GM12864 (cell line): ENCODE data around the gene LY6G6F.

Source experiments
- DNase-seq: peaks from one replicate; pipeline ENCODE4 v3.0.0-alpha.2; 2011; ENCODE audit warnings: low read depth
- H3K4me3 ChIP-seq: 2 replicates; pipeline ENCODE4 v1.5.1; 2011; ENCODE audit warnings: mild to moderate bottlenecking, low read depth, low read length, control low read depth
- TF ChIP-seq, protein P1 (sequence below): IDR thresholded peaks from 2 replicates; pipeline ENCODE4 v1.5.1; 2011; ENCODE audit warnings: low read depth, mild to moderate bottlenecking, moderate library complexity, low read length, control low read depth, inconsistent platforms; ENCODE audit errors: missing control alignments

The LY6G6F gene

DNA sequence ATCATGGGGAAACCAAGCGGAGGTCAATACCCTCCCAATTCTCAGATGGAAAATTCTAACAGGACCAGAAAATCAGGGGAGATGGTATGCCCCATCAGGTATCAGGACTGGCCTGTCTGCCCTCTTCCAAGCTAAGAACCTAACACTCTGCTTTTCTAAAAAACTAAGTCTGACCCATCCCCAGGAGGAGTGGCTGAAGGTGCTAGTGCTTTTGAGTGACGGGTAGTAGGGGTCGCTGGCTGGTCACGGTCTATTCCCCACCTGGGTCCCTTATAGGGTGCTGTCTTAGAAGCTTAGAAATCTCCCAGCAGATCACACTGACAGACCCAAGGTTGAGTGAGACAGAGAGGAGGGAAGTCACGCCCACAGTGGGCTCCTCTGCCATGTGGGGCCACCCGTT lies 13.1 kb upstream of the LY6G6F start:
- no peak for DNase-seq
- TF ChIP-seq, protein P1, sequence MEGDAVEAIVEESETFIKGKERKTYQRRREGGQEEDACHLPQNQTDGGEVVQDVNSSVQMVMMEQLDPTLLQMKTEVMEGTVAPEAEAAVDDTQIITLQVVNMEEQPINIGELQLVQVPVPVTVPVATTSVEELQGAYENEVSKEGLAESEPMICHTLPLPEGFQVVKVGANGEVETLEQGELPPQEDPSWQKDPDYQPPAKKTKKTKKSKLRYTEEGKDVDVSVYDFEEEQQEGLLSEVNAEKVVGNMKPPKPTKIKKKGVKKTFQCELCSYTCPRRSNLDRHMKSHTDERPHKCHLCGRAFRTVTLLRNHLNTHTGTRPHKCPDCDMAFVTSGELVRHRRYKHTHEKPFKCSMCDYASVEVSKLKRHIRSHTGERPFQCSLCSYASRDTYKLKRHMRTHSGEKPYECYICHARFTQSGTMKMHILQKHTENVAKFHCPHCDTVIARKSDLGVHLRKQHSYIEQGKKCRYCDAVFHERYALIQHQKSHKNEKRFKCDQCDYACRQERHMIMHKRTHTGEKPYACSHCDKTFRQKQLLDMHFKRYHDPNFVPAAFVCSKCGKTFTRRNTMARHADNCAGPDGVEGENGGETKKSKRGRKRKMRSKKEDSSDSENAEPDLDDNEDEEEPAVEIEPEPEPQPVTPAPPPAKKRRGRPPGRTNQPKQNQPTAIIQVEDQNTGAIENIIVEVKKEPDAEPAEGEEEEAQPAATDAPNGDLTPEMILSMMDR = no peak
- no peak overlapping the region for H3K4me3 ChIP-seq

- DNase-seq = no peak
- no peak overlapping the region for H3K4me3 ChIP-seq
- TF ChIP-seq, protein P1 = no peak
These were observed 9.1 kb upstream of the LY6G6F start for GRCh38 chr6:31697555-31697954.

- no peak overlapping the region for H3K4me3 ChIP-seq
- DNase-seq = no peak
- TF ChIP-seq, protein P1 = no peak
These were observed 5.8 kb upstream of the LY6G6F start for GRCh38 chr6:31700740-31701401.

GRCh38 chr6:31701666-31702404 lies 4.8 kb upstream of the LY6G6F start:
- TF ChIP-seq, protein P1 = no peak
- no peak for DNase-seq
- H3K4me3 ChIP-seq = peak overlapping the region; percentile 90

GRCh38 chr6:31702405-31702818 lies 4.3 kb upstream of the LY6G6F start:
- no peak for DNase-seq
- TF ChIP-seq, protein P1 = no peak
- peak overlapping the region; percentile 90 for H3K4me3 ChIP-seq

DNA sequence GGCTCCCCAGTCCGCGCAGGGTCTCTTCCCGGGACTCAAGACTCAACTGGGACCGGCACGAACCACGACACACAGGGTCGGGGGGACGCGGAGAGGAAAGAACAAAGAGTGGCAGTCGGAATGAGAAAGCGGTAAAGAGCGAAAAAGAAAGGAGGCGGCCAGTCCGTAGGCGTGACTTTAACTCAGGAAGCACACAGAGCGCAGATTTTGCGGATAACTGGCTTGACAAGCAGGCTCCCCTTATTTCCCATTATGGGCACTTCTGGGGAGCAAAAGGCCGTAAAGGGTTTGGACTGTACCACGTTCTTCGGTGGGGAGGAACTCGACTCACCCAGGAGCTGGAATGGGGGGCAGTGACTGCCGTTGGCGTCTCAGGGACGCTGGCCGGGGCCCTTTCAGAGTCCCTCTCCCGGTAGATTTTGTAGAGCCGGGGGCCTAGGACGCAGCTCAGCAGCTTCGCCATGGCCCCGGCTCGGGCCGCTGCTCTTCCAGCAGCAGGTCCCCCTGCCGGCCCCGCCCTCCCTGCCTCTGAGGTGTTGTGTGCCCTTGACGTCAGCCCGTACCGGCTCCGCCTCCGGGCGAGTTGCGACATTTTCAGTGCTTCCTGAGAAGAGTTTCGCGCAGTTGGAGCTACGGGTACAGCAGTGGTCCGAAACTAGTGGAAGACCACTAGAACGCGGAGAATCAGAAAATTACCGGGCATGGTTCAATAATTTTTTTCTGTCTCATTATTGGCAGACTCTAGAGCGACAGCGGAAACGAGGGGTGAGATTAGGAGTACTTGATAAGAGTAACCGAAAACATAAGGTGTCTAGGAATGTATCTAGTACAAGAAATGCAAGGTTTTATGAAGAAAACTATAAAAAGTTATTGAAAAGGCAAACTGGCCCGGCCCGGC lies 3.6 kb upstream of the LY6G6F start, which contains the start of gene ABHD16A:
Gene ABHD16A (minus strand): TSS at position 506 of the 898 bp plus-strand sequence. CDS start 43 bp downstream, at position 463.
- TF ChIP-seq, protein P1 = no peak
- H3K4me3 ChIP-seq = peak within 1 kb of the TSS; percentile 90
- peak; percentile 96 for DNase-seq
